ENCODE data around the gene DEFB132.
A peak's percentile ranks its signal among the peaks of the same experiment; 100 is the strongest.

DEFB132 gene

DNA sequence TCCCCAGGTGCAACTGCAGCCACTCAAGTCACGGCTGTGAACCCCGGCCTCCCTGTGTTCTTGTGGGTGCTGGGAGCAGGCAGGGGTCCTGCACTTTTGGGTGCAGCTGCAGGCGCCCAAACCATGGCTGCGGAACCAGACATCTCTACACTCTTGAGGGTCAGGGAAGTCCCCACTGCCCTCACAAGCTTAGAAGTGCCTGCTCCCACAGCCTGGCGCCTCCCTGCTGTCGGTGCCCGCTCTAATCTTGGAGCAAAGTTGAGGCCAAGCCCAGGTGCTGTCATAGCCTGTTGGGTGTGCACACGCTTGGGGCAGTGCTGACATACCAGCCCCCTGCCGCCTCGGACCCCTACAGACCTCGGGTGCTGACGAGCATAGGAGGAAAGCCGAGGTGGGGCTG lies 6.2 kb downstream of the DEFB132 start:
- DNase-seq (ENCODE audit: low spot score), result no peak

DNA sequence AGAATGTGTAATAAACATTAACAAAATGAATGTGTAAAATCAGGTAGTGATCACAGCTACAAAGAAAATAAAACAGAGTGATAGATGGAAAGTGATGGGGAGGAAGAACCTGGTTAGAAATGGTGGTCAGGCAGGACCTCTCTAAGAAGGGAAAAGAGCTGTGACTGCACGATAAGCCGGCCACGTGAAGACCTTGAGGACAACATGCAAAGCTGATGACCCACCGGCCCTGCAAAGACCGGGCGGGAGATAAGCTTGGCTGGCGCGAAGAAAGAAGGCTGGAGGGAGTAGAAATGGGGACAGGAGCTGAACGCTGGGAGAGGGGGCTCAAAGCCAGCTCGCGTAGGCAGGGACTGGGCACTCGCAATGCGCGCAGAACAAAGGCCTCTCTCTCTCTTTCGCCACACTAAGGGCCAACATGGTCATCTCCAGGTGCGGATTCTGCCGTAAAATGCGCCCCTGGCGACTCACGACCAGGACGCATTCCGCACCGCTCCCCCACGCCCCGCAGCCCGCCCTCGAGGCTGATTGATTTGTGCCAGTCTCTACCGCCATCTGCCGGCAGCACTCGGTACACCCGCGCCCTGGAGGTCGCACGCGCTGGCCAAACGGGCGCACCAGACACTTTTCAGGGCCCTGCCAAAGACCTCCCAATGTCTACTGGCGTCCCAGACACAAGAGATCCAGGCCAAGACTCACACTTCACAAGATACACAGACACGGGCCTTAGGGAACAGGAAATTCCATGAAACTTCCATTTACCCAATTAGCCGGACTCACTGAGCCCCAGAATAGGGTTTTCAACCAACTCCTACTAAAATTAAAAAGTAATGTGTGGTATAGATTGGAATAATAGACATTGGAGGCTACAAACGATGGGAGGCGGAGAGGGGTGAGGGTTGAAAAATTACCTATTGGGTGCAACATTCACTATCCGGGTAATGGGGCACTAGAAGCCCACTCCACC lies 9.4 kb downstream of the DEFB132 start:
- DNase-seq (ENCODE audit: low spot score), result peak; percentile 70

GRCh38 chr20:270517-270916 lies 13.0 kb downstream of the DEFB132 start:
- DNase-seq (ENCODE audit: low spot score), result no peak

- no peak for DNase-seq (ENCODE audit: low spot score)
These were observed 13.5 kb downstream of the DEFB132 start for GRCh38 chr20:271069-271468.

- DNase-seq (ENCODE audit: low spot score), result no peak
These were observed 14.0 kb downstream of the DEFB132 start for GRCh38 chr20:271528-271927.

DNA sequence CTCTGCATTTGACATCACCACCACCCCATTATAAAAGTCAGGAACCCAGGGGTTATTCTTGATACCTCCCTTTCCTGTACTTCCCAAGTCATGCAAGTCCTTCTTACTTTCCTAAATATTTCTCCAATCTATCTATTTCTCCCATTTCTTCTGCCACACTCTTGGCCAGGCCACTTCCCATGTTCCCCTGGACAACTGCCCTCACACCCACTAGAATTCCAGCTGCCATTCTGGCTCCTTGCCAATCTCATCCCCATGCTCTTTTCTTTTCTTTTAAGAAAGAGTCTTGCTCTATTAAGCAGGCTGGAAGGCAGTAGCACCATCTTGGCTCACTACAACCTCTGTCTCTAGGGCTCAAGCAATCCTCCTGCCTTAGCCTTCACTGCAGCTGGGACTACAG lies 15.2 kb downstream of the DEFB132 start:
- DNase-seq (ENCODE audit: low spot score), result no peak

DNA sequence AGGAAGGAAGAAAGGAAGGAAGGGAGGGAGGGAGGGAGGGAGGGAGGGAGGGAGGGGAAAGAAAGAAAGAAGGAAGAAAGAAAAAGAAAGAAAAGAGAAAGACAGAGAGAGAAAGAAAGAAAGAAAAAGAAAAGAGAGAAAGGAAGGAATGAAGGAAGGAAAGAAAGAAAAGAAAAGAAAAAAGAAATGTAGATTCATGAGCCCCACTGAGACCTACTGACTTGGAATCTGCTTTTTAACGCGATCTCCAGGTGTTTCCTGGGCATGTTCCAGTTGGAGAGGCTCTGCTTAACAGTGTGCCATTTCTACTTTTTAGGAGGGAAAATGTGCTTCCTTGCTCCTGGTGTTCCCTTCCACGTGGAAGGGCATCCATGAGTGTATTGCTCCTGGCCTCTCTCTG lies 16.4 kb downstream of the DEFB132 start:
- no peak for DNase-seq (ENCODE audit: low spot score)

GRCh38 chr20:275791-276190 lies 18.3 kb downstream of the DEFB132 start:
- no peak for DNase-seq (ENCODE audit: low spot score)

- no peak for DNase-seq (ENCODE audit: low spot score)
These were observed 19.3 kb downstream of the DEFB132 start for GRCh38 chr20:276620-277495.

DNA sequence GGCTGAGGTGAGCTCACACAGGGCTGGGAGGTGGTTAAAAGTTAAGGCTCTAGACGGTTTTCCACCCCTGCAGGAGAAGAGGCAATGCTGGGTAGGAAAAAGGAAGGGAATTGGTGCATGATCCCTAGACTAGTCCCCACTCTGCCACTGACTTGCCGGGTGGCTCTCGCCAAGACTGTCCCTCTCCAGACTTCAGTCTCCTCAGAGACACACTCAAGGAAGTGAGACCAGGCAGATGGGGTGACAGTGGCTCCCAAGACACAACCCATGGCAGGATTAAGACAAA lies 19.9 kb downstream of the DEFB132 start:
- DNase-seq (ENCODE audit: low spot score), result no peak

- DNase-seq (ENCODE audit: low spot score), result no peak
These were observed 20.7 kb downstream of the DEFB132 start for GRCh38 chr20:278181-278580.

GRCh38 chr20:278607-279571 lies 21.4 kb downstream of the DEFB132 start:
- no peak for DNase-seq (ENCODE audit: low spot score)

DNA sequence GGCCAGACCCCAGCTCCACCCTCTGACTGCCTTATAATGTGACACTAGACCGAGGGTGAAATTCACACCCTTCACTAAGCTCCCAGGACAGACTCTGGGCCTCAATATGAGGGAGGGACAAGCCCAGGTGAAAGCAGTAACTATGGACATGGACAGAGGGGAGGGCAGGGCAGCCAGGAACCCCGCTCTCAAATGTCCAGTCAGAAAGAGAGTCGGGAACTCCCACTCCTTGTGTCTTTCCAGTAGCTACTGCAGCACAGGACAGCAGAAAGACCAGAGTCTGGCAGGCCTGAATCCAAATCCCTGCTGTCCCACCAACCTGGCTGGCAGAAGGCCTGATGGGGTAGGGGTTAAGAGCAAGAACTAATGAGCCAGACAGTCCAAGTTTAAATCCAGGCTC lies 26.6 kb downstream of the DEFB132 start:
- no peak for DNase-seq (ENCODE audit: low spot score)

GRCh38 chr20:286508-286907 lies 29.0 kb downstream of the DEFB132 start:
- no peak for DNase-seq (ENCODE audit: low spot score)

DNA sequence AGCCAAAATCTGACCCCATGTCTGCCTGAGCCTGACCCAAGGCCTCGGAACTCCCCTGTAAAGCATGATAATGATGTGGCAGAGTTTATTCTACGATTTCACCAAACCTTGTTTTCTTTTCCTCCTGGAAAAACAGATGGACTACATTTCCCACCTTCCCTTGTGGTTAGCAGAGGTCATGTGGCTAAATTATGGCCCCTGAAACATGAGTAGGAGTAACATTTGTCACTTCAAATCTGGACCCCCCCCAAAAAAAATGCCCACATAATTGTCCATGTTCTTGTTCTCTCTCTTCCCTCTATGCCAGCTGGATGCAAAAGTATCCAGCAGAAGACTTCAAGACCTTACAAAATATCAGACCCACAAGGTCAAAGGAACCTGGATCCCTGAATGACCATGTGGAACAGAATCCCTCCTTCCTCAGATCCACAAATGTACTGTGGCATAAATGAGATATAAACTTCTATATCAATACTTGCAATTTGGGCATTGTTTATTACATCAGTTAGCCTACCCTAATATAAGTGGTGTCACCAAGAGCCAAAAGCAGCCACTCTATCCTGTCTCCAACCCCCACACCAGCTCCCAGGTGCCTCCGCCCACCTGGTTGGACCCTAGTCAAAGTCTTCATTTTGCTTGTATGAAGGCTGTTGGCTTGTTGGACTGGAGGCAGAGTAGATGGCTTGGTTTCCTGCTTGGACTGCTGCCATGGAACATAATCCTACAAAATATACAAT lies 31.6 kb downstream of the DEFB132 start:
- no peak for DNase-seq (ENCODE audit: low spot score)

DNA sequence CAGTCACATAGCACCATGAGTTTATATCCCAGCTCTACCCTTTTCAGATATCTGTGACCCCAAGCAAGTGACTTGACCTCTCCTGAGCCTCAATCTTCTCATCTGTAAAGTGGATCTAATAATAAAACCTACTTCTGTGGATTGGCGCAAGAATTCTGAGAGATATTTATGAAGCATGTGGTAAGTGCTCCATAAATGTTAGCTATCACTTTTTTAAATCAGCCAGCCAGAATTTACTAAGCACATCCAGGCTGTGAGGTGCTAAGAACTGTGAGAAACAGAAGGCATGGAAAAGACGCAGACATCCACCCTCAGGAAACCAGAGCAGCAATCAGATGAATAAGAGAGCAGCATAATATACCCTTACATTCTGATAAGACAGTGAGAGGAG lies 32.2 kb downstream of the DEFB132 start:
- no peak for DNase-seq (ENCODE audit: low spot score)

GRCh38 chr20:290084-290831 lies 32.7 kb downstream of the DEFB132 start, which contains the start of gene C20orf96:
Gene C20orf96 (minus strand): TSS chr20:290750. CDS start chr20:290610, 140 bp downstream.
- DNase-seq (ENCODE audit: low spot score), result peak; percentile 90

DNA sequence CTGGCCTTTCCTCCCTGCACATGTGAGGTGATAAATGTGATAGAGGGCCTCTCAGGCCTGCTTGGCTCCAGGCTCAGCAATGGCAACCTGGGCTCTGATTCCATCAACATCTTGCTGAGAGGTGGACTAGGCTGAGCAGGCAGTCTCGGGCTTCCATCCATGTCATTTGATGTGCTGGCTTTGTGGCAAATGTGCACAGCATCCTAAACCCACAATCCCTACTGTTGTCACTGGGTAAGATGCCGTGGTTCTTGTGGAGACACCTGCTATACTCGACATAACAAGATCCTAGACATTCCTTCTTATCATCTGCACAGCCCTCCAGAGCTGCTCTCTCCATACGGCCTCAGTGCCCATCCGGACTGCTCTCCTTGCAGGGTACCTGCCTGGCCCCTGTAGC lies 37.1 kb downstream of the DEFB132 start:
- DNase-seq (ENCODE audit: low spot score), result no peak

- no peak for DNase-seq (ENCODE audit: low spot score)
These were observed 38.3 kb downstream of the DEFB132 start for GRCh38 chr20:295804-296203.

All from globus pallidus (tissue), 1 donor.